Neural cell (in vitro differentiated cells): ENCODE measurements around the gene KCNE1. TPM values are rescaled to one million over a fixed set of nuclear protein-coding genes. Genes with fewer than 3 reads are reported as not detected.

ENCODE experiments used
- H2AFZ ChIP-seq: fragments of 200-600, 300-800 bp; sonication (generic), shearing (Covaris generic); 2 replicates; pipeline ENCODE4 v1.6.0; 2014; ENCODE audit warnings: low read depth, mild to moderate bottlenecking, antibody characterized with exemption, low read length, moderate library complexity
- H3F3A ChIP-seq: fragments of 200-600 bp; shearing (Covaris generic); 2 replicates; pipeline ENCODE4 v1.6.1; 2016; ENCODE audit warnings: mild to moderate bottlenecking, moderate library complexity, mixed read lengths, antibody characterized with exemption, low read length; ENCODE audit not compliant: insufficient read depth, poor library complexity, severe bottlenecking
- H3K27ac ChIP-seq: fragments of 200-600, 300-800 bp; sonication (generic), shearing (Covaris generic); 2 replicates; pipeline ENCODE4 v1.5.1; 2014; ENCODE audit warnings: mild to moderate bottlenecking, low read length, moderate library complexity
- H3K27me3 ChIP-seq: fragments of 300-800, 200-600 bp; sonication (generic), shearing (Covaris generic); 2 replicates; pipeline ENCODE4 v1.6.0; 2014; ENCODE audit warnings: mild to moderate bottlenecking, low read depth, low read length, moderate library complexity; ENCODE audit not compliant: insufficient read depth
- H3K36me3 ChIP-seq: fragments of 300-800, 200-600 bp; sonication (generic), shearing (Covaris generic); 2 replicates; pipeline ENCODE4 v1.5.1; 2014; ENCODE audit warnings: mild to moderate bottlenecking, antibody characterized with exemption, low read length, moderate library complexity; ENCODE audit not compliant: insufficient read depth
- H3K4me2 ChIP-seq: fragments of 300-800, 200-600 bp; sonication (generic), shearing (Covaris generic); 2 replicates; pipeline ENCODE4 v1.6.0; 2014; ENCODE audit warnings: mild to moderate bottlenecking, low read length
- H3K4me3 ChIP-seq: fragments of 300-800, 200-600 bp; sonication (generic), shearing (Covaris generic); 2 replicates; pipeline ENCODE4 v1.5.1; 2014; ENCODE audit warnings: mild to moderate bottlenecking, low read length, moderate library complexity
- H3K79me2 ChIP-seq: fragments of 200-600 bp; shearing (Covaris generic); replicated peaks from 2 replicates; pipeline ENCODE4 v1.6.0; 2014; ENCODE audit warnings: mild to moderate bottlenecking, low read length, moderate library complexity; ENCODE audit not compliant: insufficient read depth
- H3K9ac ChIP-seq: fragments of 300-800, 200-600 bp; sonication (generic), shearing (Covaris generic); 2 replicates; pipeline ENCODE4 v1.6.1; 2016; ENCODE audit warnings: mild to moderate bottlenecking, low read length, mixed read lengths
- H3K9me2 ChIP-seq: fragments of 200-600 bp; shearing (Covaris generic); 2 replicates; pipeline ENCODE4 v1.6.1; 2016; ENCODE audit warnings: mild to moderate bottlenecking, low read length, mixed read lengths; ENCODE audit not compliant: insufficient read depth
- H3K9me3 ChIP-seq: fragments of 200-600, 300-800 bp; sonication (generic), shearing (Covaris generic); 2 replicates; pipeline ENCODE4 v1.6.1; 2016; ENCODE audit warnings: mild to moderate bottlenecking, mixed run types, low read length, moderate library complexity, mixed read lengths
- H4K20me1 ChIP-seq: fragments of 200-600 bp; shearing (Covaris generic); 2 replicates; pipeline ENCODE4 v1.6.1; 2016; ENCODE audit warnings: mild to moderate bottlenecking, mixed run types; ENCODE audit not compliant: insufficient read depth
- CTCF ChIP-seq: fragments of 450-650 bp; IDR thresholded peaks from 2 replicates; pipeline ENCODE4 v1.5.1; 2014; ENCODE audit warnings: antibody characterized with exemption, mild to moderate bottlenecking, moderate library complexity; ENCODE audit not compliant: poor library complexity, severe bottlenecking
- EP300 ChIP-seq: fragments of 450-650 bp; conservative IDR thresholded peaks from 2 replicates; pipeline ENCODE4 v1.6.1; 2014; ENCODE audit warnings: antibody characterized with exemption, mild to moderate bottlenecking, moderate library complexity; ENCODE audit not compliant: poor library complexity, severe bottlenecking
- EZH2 ChIP-seq: fragments of 200-600, 300-800 bp; shearing (Covaris generic), sonication (generic); IDR thresholded peaks from 2 replicates; pipeline ENCODE4 v1.6.1; 2014; ENCODE audit warnings: antibody characterized with exemption, low read length, borderline replicate concordance, mild to moderate bottlenecking; ENCODE audit not compliant: insufficient read depth, poor library complexity, severe bottlenecking
- MXI1 ChIP-seq: fragments of 450-650 bp; conservative IDR thresholded peaks from 2 replicates; pipeline ENCODE4 v1.6.1; 2014; ENCODE audit warnings: antibody characterized with exemption, mild to moderate bottlenecking; ENCODE audit not compliant: poor library complexity, severe bottlenecking
- POLR2AphosphoS5 ChIP-seq: IDR thresholded peaks from 2 replicates; pipeline ENCODE4 v1.6.1; 2012
- RAD21 ChIP-seq: fragments of 450-650 bp; conservative IDR thresholded peaks from 2 replicates; pipeline ENCODE4 v1.6.1; 2014; ENCODE audit warnings: antibody characterized with exemption, mild to moderate bottlenecking, moderate library complexity
- REST ChIP-seq: IDR thresholded peaks from 2 replicates; pipeline ENCODE4 v1.6.1; 2012; ENCODE audit warnings: borderline replicate concordance
- SMC3 ChIP-seq: fragments of 450-650 bp; conservative IDR thresholded peaks from 2 replicates; pipeline ENCODE4 v1.6.1; 2014; ENCODE audit warnings: antibody characterized with exemption, mild to moderate bottlenecking, moderate library complexity; ENCODE audit not compliant: poor library complexity
- TAF1 ChIP-seq: IDR thresholded peaks from 2 replicates; pipeline ENCODE4 v1.6.1; 2012; ENCODE audit warnings: low read depth
- polyA plus RNA-seq: library from polyadenylated mRNA; depleted of rRNA; stranded (reverse); fragments of >200 nt; gene quantifications from 2 replicates; pipeline ENCODE4 v1.2.3, GENCODE V29; 2014

KCNE1 gene
- polyA plus RNA-seq, 1 donor from 2014 or later, result not detected

GRCh38 chr21:34524646-34525601, 12.9 kb upstream of the KCNE1 start:
- H3K36me3 ChIP-seq, result peaks cover 8% of the 10 kb centered on the region
- H3K27ac ChIP-seq, result no peak overlapping the region
- H2AFZ ChIP-seq, result no peak overlapping the region
- H3K9me3 ChIP-seq, result no peaks in the 10 kb centered on the region
- TF ChIP-seq EZH2, result no peak
- no peak for TF ChIP-seq TAF1
- TF ChIP-seq MXI1, result no peak
- TF ChIP-seq RAD21, result no peak
- TF ChIP-seq POLR2AphosphoS5, result no peak
- no peak for TF ChIP-seq SMC3
- TF ChIP-seq CTCF, result no peak
- no peak for TF ChIP-seq REST
- no peak for TF ChIP-seq EP300
- H3K4me3 ChIP-seq, result no peak overlapping the region
- H4K20me1 ChIP-seq, result no peaks in the 10 kb centered on the region
- H3K9me2 ChIP-seq, result no peaks in the 10 kb centered on the region
- H3K79me2 ChIP-seq, result no peaks in the 10 kb centered on the region
- H3K4me2 ChIP-seq, result no peak overlapping the region
- H3K9ac ChIP-seq, result no peak overlapping the region
- no peaks in the 10 kb centered on the region for H3K27me3 ChIP-seq
- H3F3A ChIP-seq, result no peaks in the 10 kb centered on the region

- no peak overlapping the region for H3K27ac ChIP-seq
- H3K9ac ChIP-seq, result no peak overlapping the region
- H3K79me2 ChIP-seq, result no peaks in the 10 kb centered on the region
These were observed 11.1 kb upstream of the KCNE1 start for GRCh38 chr21:34523019-34523555.

More at GRCh38 chr21:34523019-34523555, 11.1 kb upstream of the KCNE1 start:
- Histone ChIP-seq H3K27me3 (no peaks in the 10 kb centered on the region), H3K9me3 (no peaks in the 10 kb centered on the region), H2AFZ (no peak overlapping the region), H3K4me2 (no peak overlapping the region), H3K4me3 (no peak overlapping the region), H4K20me1 (no peaks in the 10 kb centered on the region), H3K36me3 (peaks cover 9% of the 10 kb centered on the region), H3K9me2 (no peaks in the 10 kb centered on the region), H3F3A (no peaks in the 10 kb centered on the region)
- TF ChIP-seq SMC3, result no peak
- no peak for TF ChIP-seq EZH2
- no peak for TF ChIP-seq CTCF
- TF ChIP-seq MXI1, result no peak
- no peak for TF ChIP-seq POLR2AphosphoS5
- no peak for TF ChIP-seq TAF1
- no peak for TF ChIP-seq REST
- TF ChIP-seq RAD21, result no peak
- no peak for TF ChIP-seq EP300
